Measurements from ENCODE around the gene CCL19. TPM values are rescaled to one million over a fixed set of nuclear protein-coding genes. Genes with fewer than 3 reads are reported as not detected.

Gene CCL19
- total RNA-seq, 1 experiment from 2014 or later: not detected

DNA sequence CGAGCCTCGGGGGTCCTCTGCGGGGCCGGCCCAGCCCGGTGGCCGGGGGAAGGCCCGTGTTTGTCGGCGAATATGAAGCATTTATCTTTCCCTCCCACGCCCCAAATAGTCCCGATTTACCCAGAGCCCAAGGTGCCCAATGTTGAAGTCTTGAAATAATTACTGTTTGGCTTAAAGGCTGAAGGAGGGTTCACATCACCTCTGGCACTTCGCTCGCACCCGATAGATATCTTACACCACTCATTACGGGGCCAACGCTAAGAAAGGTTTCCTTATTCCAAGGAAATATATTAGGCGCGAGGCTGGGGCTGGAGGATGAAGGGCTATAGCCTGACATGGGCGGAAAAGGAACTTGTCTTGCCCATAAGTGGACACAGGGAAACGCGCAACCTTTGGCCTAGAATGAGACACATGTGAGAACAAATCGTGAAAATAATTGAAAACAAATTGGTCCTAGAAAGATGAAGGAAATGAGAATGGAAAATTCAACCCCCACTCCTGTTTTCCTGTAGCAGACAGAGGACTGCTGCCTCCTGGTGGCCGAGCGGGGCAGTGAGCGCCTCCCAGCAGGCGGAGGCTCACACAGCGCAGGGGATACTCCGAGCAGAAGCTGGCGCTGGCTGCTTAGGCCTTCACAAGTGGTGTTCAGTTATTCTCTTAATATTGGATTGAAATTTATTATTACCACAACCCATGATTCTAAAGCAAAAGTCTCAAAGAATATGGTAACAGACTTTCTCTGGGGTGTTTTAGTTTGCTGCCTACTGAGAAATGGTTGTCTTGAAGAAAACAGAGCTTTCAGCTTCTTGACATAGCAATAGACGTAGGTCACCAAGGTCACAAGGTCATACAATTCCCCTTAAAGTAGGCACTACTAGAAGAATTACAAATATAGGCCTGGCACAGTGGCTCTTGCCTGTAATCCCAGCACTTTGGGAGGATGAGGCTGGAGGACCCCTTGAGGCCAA is 11.0 kb upstream of the CCL19 start:
- no peaks in the 10 kb centered on the region for H3K9me3 ChIP-seq (ENCODE audit: control insufficient read depth, insufficient read depth, low read depth, low read length)
- no TSS peak for BruUV-seq (replicated peaks)
- ChIA-PET CTCF (interaction anchor here (0.5 to 1.5 kb wide), 23 partner anchors 10 to 718 kb away, joined by 3 to 11 read pairs (median 4); partner anchors contain the start of gene GALT), POLR2A (no interaction called here)
- H3K36me3 ChIP-seq (ENCODE audit: control insufficient read depth, insufficient read depth, low read length): no peaks in the 10 kb centered on the region
- no peaks in the 10 kb centered on the region; the same call in 1 of the 2 replicates for H3K27me3 ChIP-seq (ENCODE audit: control insufficient read depth, insufficient read depth, low read length)
- intact Hi-C loops (cut with micrococcal nuclease; ENCODE audit: unreplicated experiment) (loop anchor here (1.0 kb wide), 1 partner anchor 27 kb away; no protein-coding TSS in a partner anchor), in situ Hi-C loops (cut with HindIII; ENCODE audit: low pct_unique_long_range_greater_than_20kb, low sequenced_read_pairs) (no loop called here)
- peak overlapping the region; percentile 54 to 79 for H3K4me3 ChIP-seq (ENCODE audit: low read depth in 2 of 2, low read length in 2 of 2)
- ATAC-seq: peak; percentile 93
- peak; percentile 62 for DNase-seq (ENCODE audit: low read depth, low spot score)
- TF ChIP-seq SIN3A (IDR thresholded peaks at IDR 0.05; ENCODE audit: borderline replicate concordance, insufficient read depth, low read depth, low read length) (no peak), POLR2AphosphoS5 (IDR thresholded peaks at IDR 0.05; ENCODE audit: low read depth, low read length) (peak; percentile 27; the same call in 1 of the 2 replicates), TCF7L2 (IDR thresholded peaks at IDR 0.05; ENCODE audit: low read depth, low read length) (no peak)
- TF ChIP-seq, protein P1, sequence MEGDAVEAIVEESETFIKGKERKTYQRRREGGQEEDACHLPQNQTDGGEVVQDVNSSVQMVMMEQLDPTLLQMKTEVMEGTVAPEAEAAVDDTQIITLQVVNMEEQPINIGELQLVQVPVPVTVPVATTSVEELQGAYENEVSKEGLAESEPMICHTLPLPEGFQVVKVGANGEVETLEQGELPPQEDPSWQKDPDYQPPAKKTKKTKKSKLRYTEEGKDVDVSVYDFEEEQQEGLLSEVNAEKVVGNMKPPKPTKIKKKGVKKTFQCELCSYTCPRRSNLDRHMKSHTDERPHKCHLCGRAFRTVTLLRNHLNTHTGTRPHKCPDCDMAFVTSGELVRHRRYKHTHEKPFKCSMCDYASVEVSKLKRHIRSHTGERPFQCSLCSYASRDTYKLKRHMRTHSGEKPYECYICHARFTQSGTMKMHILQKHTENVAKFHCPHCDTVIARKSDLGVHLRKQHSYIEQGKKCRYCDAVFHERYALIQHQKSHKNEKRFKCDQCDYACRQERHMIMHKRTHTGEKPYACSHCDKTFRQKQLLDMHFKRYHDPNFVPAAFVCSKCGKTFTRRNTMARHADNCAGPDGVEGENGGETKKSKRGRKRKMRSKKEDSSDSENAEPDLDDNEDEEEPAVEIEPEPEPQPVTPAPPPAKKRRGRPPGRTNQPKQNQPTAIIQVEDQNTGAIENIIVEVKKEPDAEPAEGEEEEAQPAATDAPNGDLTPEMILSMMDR (IDR thresholded peaks at IDR 0.05): peak; percentile 99
- TF ChIP-seq, protein P2, sequence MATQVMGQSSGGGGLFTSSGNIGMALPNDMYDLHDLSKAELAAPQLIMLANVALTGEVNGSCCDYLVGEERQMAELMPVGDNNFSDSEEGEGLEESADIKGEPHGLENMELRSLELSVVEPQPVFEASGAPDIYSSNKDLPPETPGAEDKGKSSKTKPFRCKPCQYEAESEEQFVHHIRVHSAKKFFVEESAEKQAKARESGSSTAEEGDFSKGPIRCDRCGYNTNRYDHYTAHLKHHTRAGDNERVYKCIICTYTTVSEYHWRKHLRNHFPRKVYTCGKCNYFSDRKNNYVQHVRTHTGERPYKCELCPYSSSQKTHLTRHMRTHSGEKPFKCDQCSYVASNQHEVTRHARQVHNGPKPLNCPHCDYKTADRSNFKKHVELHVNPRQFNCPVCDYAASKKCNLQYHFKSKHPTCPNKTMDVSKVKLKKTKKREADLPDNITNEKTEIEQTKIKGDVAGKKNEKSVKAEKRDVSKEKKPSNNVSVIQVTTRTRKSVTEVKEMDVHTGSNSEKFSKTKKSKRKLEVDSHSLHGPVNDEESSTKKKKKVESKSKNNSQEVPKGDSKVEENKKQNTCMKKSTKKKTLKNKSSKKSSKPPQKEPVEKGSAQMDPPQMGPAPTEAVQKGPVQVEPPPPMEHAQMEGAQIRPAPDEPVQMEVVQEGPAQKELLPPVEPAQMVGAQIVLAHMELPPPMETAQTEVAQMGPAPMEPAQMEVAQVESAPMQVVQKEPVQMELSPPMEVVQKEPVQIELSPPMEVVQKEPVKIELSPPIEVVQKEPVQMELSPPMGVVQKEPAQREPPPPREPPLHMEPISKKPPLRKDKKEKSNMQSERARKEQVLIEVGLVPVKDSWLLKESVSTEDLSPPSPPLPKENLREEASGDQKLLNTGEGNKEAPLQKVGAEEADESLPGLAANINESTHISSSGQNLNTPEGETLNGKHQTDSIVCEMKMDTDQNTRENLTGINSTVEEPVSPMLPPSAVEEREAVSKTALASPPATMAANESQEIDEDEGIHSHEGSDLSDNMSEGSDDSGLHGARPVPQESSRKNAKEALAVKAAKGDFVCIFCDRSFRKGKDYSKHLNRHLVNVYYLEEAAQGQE (IDR thresholded peaks at IDR 0.05; ENCODE audit: insufficient read depth in 1 of 2, low read depth in 2 of 2, low read length in 1 of 2): no peak
- H3K4me1 ChIP-seq (ENCODE audit: control insufficient read depth, insufficient read depth, low read length): no peaks in the 10 kb centered on the region; the same call in 1 of the 2 replicates
- peak overlapping the region; percentile 49; the same call in 1 of the 2 replicates for H3K27ac ChIP-seq (ENCODE audit: low read length)

DNA sequence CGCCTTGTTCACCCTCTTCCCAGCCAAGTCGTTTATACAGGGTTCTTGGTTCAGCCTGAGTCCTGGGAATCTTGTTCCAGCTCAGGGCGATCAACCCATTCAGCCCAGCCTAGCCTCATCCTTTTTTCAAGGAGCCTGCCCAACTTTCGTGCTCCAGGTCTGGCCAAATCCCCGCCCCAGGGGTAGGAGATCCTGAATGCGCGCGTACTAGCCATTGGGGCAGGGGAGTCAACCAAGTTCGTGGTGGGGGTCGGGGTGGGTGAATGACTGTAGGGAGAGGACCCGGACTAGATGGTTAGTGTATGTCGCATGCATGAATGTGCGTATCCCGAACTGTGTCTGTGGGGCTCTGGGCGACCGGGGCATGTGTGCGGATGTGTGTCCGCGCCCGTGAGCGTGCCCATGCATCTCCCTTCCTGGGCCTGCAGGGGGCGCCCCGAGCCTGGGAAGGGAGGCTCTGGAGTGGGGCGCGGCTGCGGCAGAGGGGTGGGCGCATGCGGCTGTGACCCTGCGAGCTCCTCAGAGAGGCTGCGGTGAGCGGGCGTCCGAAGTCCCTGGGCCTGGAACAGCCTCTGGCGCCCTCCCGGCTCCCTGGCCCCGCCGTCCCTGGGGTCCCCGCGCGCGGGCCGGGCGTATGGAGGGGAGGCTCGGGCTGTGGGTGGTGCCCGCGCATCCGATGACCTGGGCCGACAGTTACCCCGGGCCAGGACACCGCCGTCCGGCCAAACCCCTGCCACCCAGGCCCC is 10.1 kb upstream of the CCL19 start:
- POLR2A ChIA-PET: interaction anchor here (0.6 kb wide), 1 partner anchor 177 kb away, joined by 6 read pairs; no protein-coding TSS in a partner anchor
- TF ChIP-seq POLR2AphosphoS5 (IDR thresholded peaks at IDR 0.05; ENCODE audit: low read depth, low read length) (no peak), SIN3A (IDR thresholded peaks at IDR 0.05; ENCODE audit: borderline replicate concordance, insufficient read depth, low read depth, low read length) (0 out of 2 replicates have a peak, but pooled peaks have one; percentile 30)
- TF ChIP-seq, protein P1 (IDR thresholded peaks at IDR 0.05): peak; percentile 97
- Histone ChIP-seq H3K27me3 (ENCODE audit: control insufficient read depth, insufficient read depth, low read length) (no peaks in the 10 kb centered on the region; the same call in 1 of the 2 replicates), H3K27ac (ENCODE audit: low read length) (no peak overlapping the region; the same call in 1 of the 2 replicates), H3K9me3 (ENCODE audit: control insufficient read depth, insufficient read depth, low read depth, low read length) (no peaks in the 10 kb centered on the region), H3K4me3 (ENCODE audit: low read depth in 2 of 2, low read length in 2 of 2) (peak overlapping the region; percentile 54 to 79), H3K4me1 (ENCODE audit: control insufficient read depth, insufficient read depth, low read length) (no peaks in the 10 kb centered on the region; the same call in 1 of the 2 replicates), H3K36me3 (ENCODE audit: control insufficient read depth, insufficient read depth, low read length) (no peaks in the 10 kb centered on the region)
- BruUV-seq (replicated peaks): no TSS peak
- intact Hi-C loops (cut with micrococcal nuclease; ENCODE audit: unreplicated experiment): no loop called here
- in situ Hi-C loops (cut with HindIII; ENCODE audit: low pct_unique_long_range_greater_than_20kb, low sequenced_read_pairs): no loop called here
- ATAC-seq (peak; percentile 93), DNase-seq (ENCODE audit: low read depth, low spot score) (peak; percentile 13)
- CTCF ChIA-PET: interaction anchor here (0.5 to 1.5 kb wide), 8 partner anchors 13 to 612 kb away, joined by 3 to 6 read pairs (median 3); no protein-coding TSS in a partner anchor

Measured in Panc1 (cell line).